Measurements from ENCODE around the gene KHSRP. TPM values are rescaled to one million over a fixed set of nuclear protein-coding genes. Genes with fewer than 3 reads are reported as not detected.
A peak's percentile ranks its signal among the peaks of the same experiment; 100 is the strongest.

KHSRP gene
- total RNA-seq, 1 experiment from 2014 or later = 288 TPM

GRCh38 chr19:6374161-6374709 lies 50.4 kb downstream of the KHSRP start:
- H3K27ac ChIP-seq = no peak overlapping the region

GRCh38 chr19:6373813-6374108 lies 50.9 kb downstream of the KHSRP start:
- no peaks in the 10 kb centered on the region for H4K20me1 ChIP-seq (ENCODE audit: insufficient read depth)
- peak overlapping the region; percentile 51; the same call in 1 of the 2 replicates for H3K4me3 ChIP-seq
- TF ChIP-seq CTCF (conservative IDR thresholded peaks at IDR 0.05) = no peak
- no peak for TF ChIP-seq EZH2 (IDR thresholded peaks at IDR 0.05; ENCODE audit: low read depth)
- no peaks in the 10 kb centered on the region for H3K9me3 ChIP-seq (ENCODE audit: insufficient read depth, low read depth)
- H2AFZ ChIP-seq = peak overlapping the region; percentile 62; the same call in 1 of the 2 replicates
- DNase-seq = no peak
- intact Hi-C loops (cut with micrococcal nuclease; ENCODE audit: unreplicated experiment) = loop anchor here (1.0 kb wide), 1 partner anchor 20 kb away; the partner anchor contains the start of gene GTF2F1
- H3K4me2 ChIP-seq = peak overlapping the region; percentile 74
- ChIA-PET CTCF (no interaction called here), POLR2A (ENCODE audit: unreplicated experiment) (interaction anchor here (0.6 to 0.8 kb wide), 2 partner anchors 16 to 457 kb away, joined by 7 to 18 read pairs; no protein-coding TSS in a partner anchor)
- H3F3A ChIP-seq (ENCODE audit: insufficient read depth, low read depth) = 0 out of 2 replicates have a peak, but pooled peaks cover 3% of the 10 kb centered on the region
- H3K9me2 ChIP-seq (ENCODE audit: insufficient read depth) = no peaks in the 10 kb centered on the region
- no peaks in the 10 kb centered on the region for H3K79me2 ChIP-seq (ENCODE audit: low read depth)
- no peak overlapping the region for H3K27ac ChIP-seq
- BruUV-seq (replicated peaks) = no TSS peak
- H3K36me3 ChIP-seq (ENCODE audit: low read depth) = no peaks in the 10 kb centered on the region
- H3K27me3 ChIP-seq (ENCODE audit: insufficient read depth, low read depth) = no peaks in the 10 kb centered on the region
- no peaks in the 10 kb centered on the region for H3K4me1 ChIP-seq (replicated peaks; ENCODE audit: insufficient read depth)

More at GRCh38 chr19:6374161-6374709, 50.4 kb downstream of the KHSRP start:
- ChIA-PET CTCF (no interaction called here), POLR2A (ENCODE audit: unreplicated experiment) (no interaction called here)
- Histone ChIP-seq H3K27me3 (ENCODE audit: insufficient read depth, low read depth) (no peaks in the 10 kb centered on the region), H3K9me2 (ENCODE audit: insufficient read depth) (no peaks in the 10 kb centered on the region), H3K79me2 (ENCODE audit: low read depth) (no peaks in the 10 kb centered on the region), H4K20me1 (ENCODE audit: insufficient read depth) (no peaks in the 10 kb centered on the region), H3K36me3 (ENCODE audit: low read depth) (no peaks in the 10 kb centered on the region), H3K4me1 (replicated peaks; ENCODE audit: insufficient read depth) (no peaks in the 10 kb centered on the region), H3K9me3 (ENCODE audit: insufficient read depth, low read depth) (no peaks in the 10 kb centered on the region), H3K4me2 (peak overlapping the region; percentile 74; the same call in 1 of the 2 replicates), H3F3A (ENCODE audit: insufficient read depth, low read depth) (0 out of 2 replicates have a peak, but pooled peaks cover 3% of the 10 kb centered on the region), H3K4me3 (no peak overlapping the region; the same call in 1 of the 2 replicates), H2AFZ (no peak overlapping the region)
- TF ChIP-seq EZH2 (IDR thresholded peaks at IDR 0.05; ENCODE audit: low read depth) (no peak), CTCF (conservative IDR thresholded peaks at IDR 0.05) (no peak)
- TSS peak; percentile 17 for BruUV-seq (replicated peaks)
- intact Hi-C loops (cut with micrococcal nuclease; ENCODE audit: unreplicated experiment) = no loop called here
- DNase-seq = no peak

GRCh38 chr19:6373096-6373812 lies 51.4 kb downstream of the KHSRP start:
- Histone ChIP-seq H4K20me1 (ENCODE audit: insufficient read depth) (no peaks in the 10 kb centered on the region), H3K36me3 (ENCODE audit: low read depth) (no peaks in the 10 kb centered on the region), H3K27ac (peak overlapping the region; percentile 79), H3K79me2 (ENCODE audit: low read depth) (no peaks in the 10 kb centered on the region), H3K9me3 (ENCODE audit: insufficient read depth, low read depth) (no peaks in the 10 kb centered on the region), H3K4me2 (peak overlapping the region; percentile 74), H3F3A (ENCODE audit: insufficient read depth, low read depth) (0 out of 2 replicates have a peak, but pooled peaks cover 3% of the 10 kb centered on the region), H2AFZ (peak overlapping the region; percentile 80), H3K4me1 (replicated peaks; ENCODE audit: insufficient read depth) (no peaks in the 10 kb centered on the region), H3K4me3 (peak overlapping the region; percentile 90), H3K27me3 (ENCODE audit: insufficient read depth, low read depth) (no peaks in the 10 kb centered on the region), H3K9me2 (ENCODE audit: insufficient read depth) (no peaks in the 10 kb centered on the region)
- DNase-seq = peak; percentile 79 to 95
- POLR2A ChIA-PET (ENCODE audit: unreplicated experiment) = interaction anchor here (0.5 to 1.0 kb wide), 7 partner anchors 12 to 458 kb away, joined by 3 to 18 read pairs (median 5); partner anchors contain the start of gene CLPP
- BruUV-seq (replicated peaks) = no TSS peak
- CTCF ChIA-PET = no interaction called here
- TF ChIP-seq EZH2 (IDR thresholded peaks at IDR 0.05; ENCODE audit: low read depth) (no peak), CTCF (conservative IDR thresholded peaks at IDR 0.05) (no peak)
- intact Hi-C loops (cut with micrococcal nuclease; ENCODE audit: unreplicated experiment) = loop anchor here (1.0 kb wide), 1 partner anchor 20 kb away; the partner anchor contains the start of gene GTF2F1
